Mesendoderm (in vitro differentiated cells): ENCODE data around the gene STX8.
"Not testable (repeated sequence)": the region's sequence is repeated elsewhere in the genome, so short reads cannot be mapped to it uniquely, and the experiment has no call there.

Experiments used
- DNase-seq: peaks from one replicate; pipeline ENCODE4 v3.0.0; 2013
- H2AK5ac ChIP-seq: 2 replicates; pipeline ENCODE4 v1.6.1; 2013; ENCODE audit warnings: low read length, inconsistent platforms
- H2BK120ac ChIP-seq: 2 replicates; pipeline ENCODE4 v1.6.1; 2013; ENCODE audit warnings: low read depth, mild to moderate bottlenecking, low read length, moderate library complexity, mixed read lengths
- H2BK15ac ChIP-seq: replicated peaks from 2 replicates; pipeline ENCODE4 v1.6.1; 2013; ENCODE audit warnings: low read depth, mild to moderate bottlenecking, moderate library complexity
- H2BK5ac ChIP-seq: 2 replicates; pipeline ENCODE4 v1.6.1; 2013; ENCODE audit warnings: low read length, inconsistent platforms
- H3K18ac ChIP-seq: 2 replicates; pipeline ENCODE4 v1.6.1; 2013; ENCODE audit warnings: mild to moderate bottlenecking, low read length, mixed read lengths
- H3K23ac ChIP-seq: one replicate; pipeline ENCODE4 v1.6.1; 2013; ENCODE audit warnings: low read length
- H3K27ac ChIP-seq: 2 replicates; pipeline ENCODE4 v1.5.1; 2013; ENCODE audit warnings: low read depth, mild to moderate bottlenecking, inconsistent platforms, low read length, moderate library complexity
- H3K27me3 ChIP-seq: 2 replicates; pipeline ENCODE4 v1.6.1; 2013; ENCODE audit warnings: low read length, control low read depth, mild to moderate bottlenecking, inconsistent platforms; ENCODE audit not compliant: insufficient read depth, poor library complexity
- H3K36me3 ChIP-seq: 2 replicates; pipeline ENCODE4 v1.6.1; 2013; ENCODE audit warnings: low read length, inconsistent platforms; ENCODE audit not compliant: control insufficient read depth, insufficient read depth
- H3K4ac ChIP-seq: one replicate; pipeline ENCODE4 v1.6.1; 2013; ENCODE audit warnings: low read depth, mild to moderate bottlenecking, low read length, moderate library complexity
- H3K4me1 ChIP-seq: 2 replicates; pipeline ENCODE4 v1.6.1; 2013; ENCODE audit warnings: low read depth, low read length, inconsistent platforms; ENCODE audit not compliant: control insufficient read depth
- H3K4me2 ChIP-seq: 2 replicates; pipeline ENCODE4 v1.6.1; 2013; ENCODE audit warnings: low read length
- H3K4me3 ChIP-seq: 2 replicates; pipeline ENCODE4 v1.5.1; 2013; ENCODE audit warnings: mild to moderate bottlenecking, low read length
- H3K56ac ChIP-seq: one replicate; pipeline ENCODE4 v1.6.1; 2013; ENCODE audit warnings: low read length
- H3K79me1 ChIP-seq: 2 replicates; pipeline ENCODE4 v1.6.1; 2013; ENCODE audit warnings: low read length, inconsistent platforms
- H3K79me2 ChIP-seq: 2 replicates; pipeline ENCODE4 v1.6.1; 2013; ENCODE audit warnings: mild to moderate bottlenecking, low read length; ENCODE audit not compliant: control insufficient read depth, insufficient read depth
- H3K9ac ChIP-seq: 2 replicates; pipeline ENCODE4 v1.6.1; 2013; ENCODE audit warnings: low read length, inconsistent platforms
- H4K5ac ChIP-seq: one replicate; pipeline ENCODE4 v1.6.1; 2013; ENCODE audit warnings: low read length
- H4K8ac ChIP-seq: one replicate; pipeline ENCODE4 v1.6.1; 2013; ENCODE audit warnings: low read depth, mild to moderate bottlenecking, control low read depth, low read length, moderate library complexity
- WGBS: extraction: QIAGEN DNeasy Blood & Tissue Kit; methylation state at CpG from one replicate; pipeline ENCODE4 v1.1.7; 2013; ENCODE audit warnings: low lambda C conversion rate, missing lambda C conversion rate; ENCODE audit not compliant: insufficient coverage; ENCODE audit errors: extremely low coverage; 5-methylcytosine and 5-hydroxymethylcytosine counted together

Gene STX8

GRCh38 chr17:9451934-9452333 lies 123.7 kb downstream of the STX8 start:
- Histone ChIP-seq H3K4me3 (no peak overlapping the region), H3K27me3 (no peaks in the 10 kb centered on the region), H2BK5ac (no peak overlapping the region), H4K5ac (no peak overlapping the region), H2BK15ac (no peak overlapping the region), H3K4ac (no peak overlapping the region), H3K9ac (no peak overlapping the region), H3K4me2 (no peak overlapping the region), H3K79me2 (no peaks in the 10 kb centered on the region), H4K8ac (no peak overlapping the region), H3K79me1 (no peaks in the 10 kb centered on the region), H3K4me1 (no peaks in the 10 kb centered on the region), H3K36me3 (no peaks in the 10 kb centered on the region), H3K27ac (no peak overlapping the region), H3K56ac (no peak overlapping the region), H2AK5ac (no peak overlapping the region), H2BK120ac (no peak overlapping the region), H3K18ac (no peak overlapping the region), H3K23ac (no peak overlapping the region)
- DNase-seq: no peak
- WGBS: no CpG with 5 or more reads among the region's 1 CpG

GRCh38 chr17:9447298-9447697 lies 128.3 kb downstream of the STX8 start:
- H3K4ac ChIP-seq, H2BK120ac ChIP-seq, H3K79me1 ChIP-seq, H3K36me3 ChIP-seq, H4K8ac ChIP-seq, H3K4me3 ChIP-seq, H3K56ac ChIP-seq, H2AK5ac ChIP-seq, H4K5ac ChIP-seq, H3K27ac ChIP-seq, DNase-seq, H3K18ac ChIP-seq, H3K79me2 ChIP-seq, H3K4me1 ChIP-seq, H3K4me2 ChIP-seq, H2BK15ac ChIP-seq, H3K27me3 ChIP-seq, H2BK5ac ChIP-seq, H3K9ac ChIP-seq, H3K23ac ChIP-seq: not testable (repeated sequence)
- WGBS: no CpG with 5 or more reads among the region's 6 CpGs

- WGBS: no CpG with 5 or more reads among the region's 4 CpGs
- Histone ChIP-seq H4K8ac (no peak overlapping the region), H3K79me1 (no peaks in the 10 kb centered on the region), H3K4me1 (no peaks in the 10 kb centered on the region), H3K79me2 (no peaks in the 10 kb centered on the region), H3K36me3 (no peaks in the 10 kb centered on the region), H3K56ac (no peak overlapping the region), H2BK15ac (no peak overlapping the region), H3K18ac (no peak overlapping the region), H2BK5ac (no peak overlapping the region), H2BK120ac (no peak overlapping the region), H3K27me3 (no peaks in the 10 kb centered on the region), H3K23ac (no peak overlapping the region), H3K27ac (no peak overlapping the region), H2AK5ac (no peak overlapping the region), H3K9ac (no peak overlapping the region), H4K5ac (no peak overlapping the region), H3K4me2 (no peak overlapping the region), H3K4ac (no peak overlapping the region), H3K4me3 (no peak overlapping the region)
- no peak for DNase-seq
Observed at GRCh38 chr17:9446528-9446927, 129.1 kb downstream of the STX8 start.

- H2BK5ac ChIP-seq: no peak overlapping the region
- H3K4ac ChIP-seq: no peak overlapping the region
- H2BK120ac ChIP-seq: no peak overlapping the region
- H3K27me3 ChIP-seq: no peaks in the 10 kb centered on the region
- H3K4me3 ChIP-seq: no peak overlapping the region
- H3K56ac ChIP-seq: no peak overlapping the region
- H3K4me2 ChIP-seq: no peak overlapping the region
- WGBS: no CpG with 5 or more reads among the region's 7 CpGs
- H2BK15ac ChIP-seq: no peak overlapping the region
- H3K79me1 ChIP-seq: no peaks in the 10 kb centered on the region
- DNase-seq: no peak
- no peaks in the 10 kb centered on the region for H3K36me3 ChIP-seq
- H3K18ac ChIP-seq: no peak overlapping the region
- no peaks in the 10 kb centered on the region for H3K79me2 ChIP-seq
- H3K23ac ChIP-seq: no peak overlapping the region
- H3K9ac ChIP-seq: no peak overlapping the region
- no peak overlapping the region for H4K5ac ChIP-seq
- H3K27ac ChIP-seq: no peak overlapping the region
- H4K8ac ChIP-seq: no peak overlapping the region
- no peak overlapping the region for H2AK5ac ChIP-seq
- H3K4me1 ChIP-seq: no peaks in the 10 kb centered on the region
Observed at GRCh38 chr17:9445424-9445823, 130.2 kb downstream of the STX8 start.

GRCh38 chr17:9444687-9445086 lies 130.9 kb downstream of the STX8 start:
- Histone ChIP-seq H3K79me1 (no peaks in the 10 kb centered on the region), H3K18ac (no peak overlapping the region), H3K4ac (no peak overlapping the region), H3K4me3 (no peak overlapping the region), H2AK5ac (no peak overlapping the region), H3K36me3 (no peaks in the 10 kb centered on the region), H3K4me1 (no peaks in the 10 kb centered on the region), H2BK5ac (no peak overlapping the region), H2BK15ac (no peak overlapping the region), H3K4me2 (no peak overlapping the region), H3K27ac (no peak overlapping the region), H3K79me2 (no peaks in the 10 kb centered on the region), H3K27me3 (no peaks in the 10 kb centered on the region), H3K56ac (no peak overlapping the region), H2BK120ac (no peak overlapping the region), H4K8ac (no peak overlapping the region), H3K9ac (no peak overlapping the region), H4K5ac (no peak overlapping the region), H3K23ac (no peak overlapping the region)
- DNase-seq: no peak
- WGBS: no CpG with 5 or more reads among the region's 5 CpGs

GRCh38 chr17:9443811-9444210 lies 131.8 kb downstream of the STX8 start:
- Histone ChIP-seq H3K4me3 (no peak overlapping the region), H2BK15ac (no peak overlapping the region), H3K27ac (no peak overlapping the region), H3K79me1 (no peaks in the 10 kb centered on the region), H3K56ac (no peak overlapping the region), H3K9ac (no peak overlapping the region), H3K27me3 (no peaks in the 10 kb centered on the region), H3K36me3 (no peaks in the 10 kb centered on the region), H2BK120ac (no peak overlapping the region), H3K4me2 (no peak overlapping the region), H3K4ac (no peak overlapping the region), H3K4me1 (no peaks in the 10 kb centered on the region), H2AK5ac (no peak overlapping the region), H4K8ac (no peak overlapping the region), H3K23ac (no peak overlapping the region), H3K18ac (no peak overlapping the region), H3K79me2 (no peaks in the 10 kb centered on the region), H2BK5ac (no peak overlapping the region), H4K5ac (no peak overlapping the region)
- no peak for DNase-seq
- 100% methylated on average over 1 of the region's 5 CpGs for WGBS
